GM19240 (cell line): Measurements from ENCODE around the gene C10orf62.
"Not testable (repeated sequence)": the region's sequence is repeated elsewhere in the genome, so short reads cannot be mapped to it uniquely, and the experiment has no call there.

Experiments
- DNase-seq: peaks from one replicate; pipeline ENCODE4 v3.0.0; 2011; ENCODE audit warnings: low spot score; ENCODE audit not compliant: insufficient read length

The C10orf62 gene

GRCh38 chr10:97564776-97565175, 24.7 kb upstream of the C10orf62 start:
- no peak for DNase-seq

- no peak for DNase-seq
Measured at GRCh38 chr10:97566336-97566996, 23.1 kb upstream of the C10orf62 start.

- DNase-seq = no peak
Measured at GRCh38 chr10:97567891-97568290, 21.6 kb upstream of the C10orf62 start.

- DNase-seq = no peak
Measured at GRCh38 chr10:97570146-97570788, 19.3 kb upstream of the C10orf62 start.

GRCh38 chr10:97570789-97571471, 18.6 kb upstream of the C10orf62 start:
- no peak for DNase-seq

GRCh38 chr10:97571622-97572021, 17.9 kb upstream of the C10orf62 start:
- no peak for DNase-seq

- DNase-seq = peak; percentile 78
Measured at GRCh38 chr10:97572214-97572989, 17.1 kb upstream of the C10orf62 start, which contains the start of gene ANKRD2. ANKRD2 (plus strand) TSS chr10:97572779; CDS start chr10:97572789, 10 bp downstream.

- DNase-seq = no peak
Measured at GRCh38 chr10:97573021-97573420, 16.5 kb upstream of the C10orf62 start.

- no peak for DNase-seq
Measured at GRCh38 chr10:97573672-97574071, 15.8 kb upstream of the C10orf62 start.

GRCh38 chr10:97574374-97575126, 15.0 kb upstream of the C10orf62 start:
- DNase-seq = no peak

- no peak for DNase-seq
Measured at GRCh38 chr10:97575127-97575668, 14.3 kb upstream of the C10orf62 start.

GRCh38 chr10:97576487-97576886, 13.0 kb upstream of the C10orf62 start:
- DNase-seq = not testable (repeated sequence)

GRCh38 chr10:97577701-97578100, 11.8 kb upstream of the C10orf62 start:
- DNase-seq = no peak

- no peak for DNase-seq
Measured at GRCh38 chr10:97578171-97578844, 11.2 kb upstream of the C10orf62 start.

GRCh38 chr10:97580421-97581367, 8.8 kb upstream of the C10orf62 start:
- DNase-seq = no peak

- DNase-seq = no peak
Measured at GRCh38 chr10:97582169-97582568, 7.4 kb upstream of the C10orf62 start.

GRCh38 chr10:97583476-97583875, 6.0 kb upstream of the C10orf62 start:
- DNase-seq = no peak

GRCh38 chr10:97584060-97584797, 5.3 kb upstream of the C10orf62 start, which contains the start of gene HOGA1:
HOGA1 (plus strand) TSS chr10:97584389; CDS start chr10:97584704, 315 bp downstream.
- no peak for DNase-seq
